ENCODE measurements around the gene SPATA2L.

DNA sequence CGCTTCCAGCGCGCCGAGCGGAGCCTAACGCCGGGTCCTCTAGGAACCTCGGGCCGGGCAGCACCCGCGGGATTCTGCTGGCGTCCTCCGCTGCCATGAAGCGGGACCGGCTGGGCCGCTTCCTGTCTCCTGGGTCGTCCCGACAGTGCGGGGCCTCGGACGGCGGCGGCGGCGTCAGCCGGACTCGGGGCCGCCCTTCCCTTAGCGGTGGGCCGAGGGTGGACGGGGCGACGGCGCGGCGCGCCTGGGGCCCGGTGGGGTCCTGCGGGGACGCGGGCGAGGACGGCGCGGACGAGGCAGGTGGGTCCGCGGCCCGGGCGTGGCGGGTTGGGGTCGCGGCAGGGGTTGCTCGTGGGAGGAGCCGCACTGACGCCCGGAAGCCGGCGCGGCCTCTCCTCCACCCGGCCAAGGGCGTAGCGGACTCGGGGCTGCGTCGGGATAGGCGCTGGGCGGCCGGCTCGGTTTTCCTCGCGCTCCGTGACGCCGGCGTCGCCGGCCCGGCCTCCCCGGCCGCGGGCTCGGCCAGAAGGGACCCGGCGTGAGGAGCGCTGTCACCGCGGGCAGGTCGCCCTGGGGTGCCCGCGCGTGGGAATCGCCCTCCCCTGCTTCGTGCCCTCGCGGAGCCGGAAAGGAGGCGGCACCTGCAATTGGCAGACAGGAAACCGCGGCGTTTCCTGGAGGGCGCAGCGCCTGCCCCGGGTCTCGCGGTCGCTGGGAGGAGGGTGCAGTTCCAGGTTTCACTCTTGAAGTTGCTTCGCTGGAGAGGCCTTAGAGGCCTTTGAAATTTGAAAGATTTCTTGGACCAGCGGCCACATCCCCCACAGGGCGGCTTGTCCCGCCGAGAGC lies 20.3 kb upstream of the SPATA2L start:
- TF ChIP-seq ZNF274 (IDR thresholded peaks at IDR 0.05; ENCODE audit: borderline replicate concordance, extremely low read depth, low read length) (no peak), RFX5 (IDR thresholded peaks at IDR 0.05; ENCODE audit: borderline replicate concordance, low read depth, low read length) (no peak)
- TF ChIP-seq, protein P1, sequence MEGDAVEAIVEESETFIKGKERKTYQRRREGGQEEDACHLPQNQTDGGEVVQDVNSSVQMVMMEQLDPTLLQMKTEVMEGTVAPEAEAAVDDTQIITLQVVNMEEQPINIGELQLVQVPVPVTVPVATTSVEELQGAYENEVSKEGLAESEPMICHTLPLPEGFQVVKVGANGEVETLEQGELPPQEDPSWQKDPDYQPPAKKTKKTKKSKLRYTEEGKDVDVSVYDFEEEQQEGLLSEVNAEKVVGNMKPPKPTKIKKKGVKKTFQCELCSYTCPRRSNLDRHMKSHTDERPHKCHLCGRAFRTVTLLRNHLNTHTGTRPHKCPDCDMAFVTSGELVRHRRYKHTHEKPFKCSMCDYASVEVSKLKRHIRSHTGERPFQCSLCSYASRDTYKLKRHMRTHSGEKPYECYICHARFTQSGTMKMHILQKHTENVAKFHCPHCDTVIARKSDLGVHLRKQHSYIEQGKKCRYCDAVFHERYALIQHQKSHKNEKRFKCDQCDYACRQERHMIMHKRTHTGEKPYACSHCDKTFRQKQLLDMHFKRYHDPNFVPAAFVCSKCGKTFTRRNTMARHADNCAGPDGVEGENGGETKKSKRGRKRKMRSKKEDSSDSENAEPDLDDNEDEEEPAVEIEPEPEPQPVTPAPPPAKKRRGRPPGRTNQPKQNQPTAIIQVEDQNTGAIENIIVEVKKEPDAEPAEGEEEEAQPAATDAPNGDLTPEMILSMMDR (IDR thresholded peaks at IDR 0.05; ENCODE audit: control extremely low read depth in 1 of 3, insufficient read depth in 1 of 3, low read depth in 1 of 3, low read length in 3 of 3), result no peak
- TF ChIP-seq, protein P2, sequence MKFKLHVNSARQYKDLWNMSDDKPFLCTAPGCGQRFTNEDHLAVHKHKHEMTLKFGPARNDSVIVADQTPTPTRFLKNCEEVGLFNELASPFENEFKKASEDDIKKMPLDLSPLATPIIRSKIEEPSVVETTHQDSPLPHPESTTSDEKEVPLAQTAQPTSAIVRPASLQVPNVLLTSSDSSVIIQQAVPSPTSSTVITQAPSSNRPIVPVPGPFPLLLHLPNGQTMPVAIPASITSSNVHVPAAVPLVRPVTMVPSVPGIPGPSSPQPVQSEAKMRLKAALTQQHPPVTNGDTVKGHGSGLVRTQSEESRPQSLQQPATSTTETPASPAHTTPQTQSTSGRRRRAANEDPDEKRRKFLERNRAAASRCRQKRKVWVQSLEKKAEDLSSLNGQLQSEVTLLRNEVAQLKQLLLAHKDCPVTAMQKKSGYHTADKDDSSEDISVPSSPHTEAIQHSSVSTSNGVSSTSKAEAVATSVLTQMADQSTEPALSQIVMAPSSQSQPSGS (IDR thresholded peaks at IDR 0.05; ENCODE audit: low read length), result no peak

Measured in H1 (cell line).